K562 (cell line): ENCODE measurements around the gene P4HB. TPM values are rescaled to one million over a fixed set of nuclear protein-coding genes. Genes with fewer than 3 reads are reported as not detected.
A peak's percentile ranks its signal among the peaks of the same experiment; 100 is the strongest.

Source experiments
- AFF1 ChIP-seq, 2 experiments: fragments of 450-650 bp; IDR thresholded peaks; 2 replicates each; pipeline ENCODE4 v1.6.1; 2018; ENCODE audit warnings: mild to moderate bottlenecking in 2 of 2, low read depth in 1 of 2; ENCODE audit not compliant: partially characterized antibody in 2 of 2
- ARID1B ChIP-seq: fragments of 450-650 bp; IDR thresholded peaks from 2 replicates; pipeline ENCODE4 v1.6.1; 2016; ENCODE audit warnings: antibody characterized with exemption, mild to moderate bottlenecking, inconsistent platforms
- ARID2 ChIP-seq: fragments of 450-650 bp; IDR thresholded peaks from 2 replicates; pipeline ENCODE4 v1.6.1; 2017; ENCODE audit warnings: antibody characterized with exemption, mild to moderate bottlenecking
- ETV5 ChIP-seq: sonication (generic); formaldehyde crosslinking; IDR thresholded peaks from 2 replicates; pipeline ENCODE4 v1.4.0; 2020; ENCODE audit warnings: low read depth, mild to moderate bottlenecking, missing genetic modification reagents
- JUND ChIP-seq, 2 experiments: IDR thresholded peaks; 2 replicates in 1 of 2; 3 replicates in 1 of 2; pipeline ENCODE4 v1.6.1; 2011; ENCODE audit warnings: borderline replicate concordance in 2 of 2, low read depth in 2 of 2, low read length in 2 of 2, improper control_type of control experiment in 1 of 2, missing biosample characterization in 1 of 2, missing genetic modification characterization in 1 of 2, missing genetic modification reagents in 1 of 2
- NCOA2 ChIP-seq, 2 experiments: fragments of 450-650 bp; IDR thresholded peaks; 2 replicates each; pipeline ENCODE4 v1.6.1; 2018; ENCODE audit warnings: mild to moderate bottlenecking in 2 of 2, moderate library complexity in 1 of 2; ENCODE audit not compliant: partially characterized antibody in 2 of 2
- SP1 ChIP-seq: sonication (generic); formaldehyde crosslinking; IDR thresholded peaks from 2 replicates; pipeline ENCODE4 v1.8.1; 2022; ENCODE audit warnings: mild to moderate bottlenecking, missing genetic modification reagents
- SPI1 ChIP-seq: IDR thresholded peaks from 2 replicates; pipeline ENCODE4 v1.6.1; 2011; ENCODE audit warnings: low read depth, low read length, control low read depth, borderline replicate concordance
- TAL1 ChIP-seq: fragments of 450-650 bp; IDR thresholded peaks from 2 replicates; pipeline ENCODE4 v1.6.1; 2016; ENCODE audit warnings: mild to moderate bottlenecking
- TCF3 ChIP-seq: sonication (generic); formaldehyde crosslinking; IDR thresholded peaks from 2 replicates; pipeline ENCODE4 v1.4.0; 2020; ENCODE audit warnings: mild to moderate bottlenecking, missing genetic modification reagents
- TEAD2 ChIP-seq: fragments of 450-650 bp; IDR thresholded peaks from 2 replicates; pipeline ENCODE4 v1.6.1; 2016; ENCODE audit warnings: missing genetic modification characterization, control low read depth, missing compliant biosample characterization
- TOE1 ChIP-seq, 2 experiments: fragments of 450-650 bp in 1 of 2; sonication (generic) in 1 of 2; formaldehyde crosslinking in 1 of 2; IDR thresholded peaks; 2 replicates each; pipeline versions ENCODE4 v1.7.1 to v1.8.0; 2016 to 2022; ENCODE audit warnings: borderline replicate concordance in 2 of 2, mild to moderate bottlenecking in 2 of 2, antibody characterized with exemption in 1 of 2, inconsistent platforms in 1 of 2, low read depth in 1 of 2, missing genetic modification reagents in 1 of 2, moderate library complexity in 1 of 2
- TRIM28 ChIP-seq: fragments of 450-650 bp; IDR thresholded peaks from 2 replicates; pipeline ENCODE4 v1.6.1; 2017
- VEZF1 ChIP-seq: fragments of 200-800 bp; sonication (Bioruptor generic); IDR thresholded peaks from 2 replicates; pipeline ENCODE4 v1.6.1; 2017; ENCODE audit warnings: missing genetic modification characterization, missing compliant biosample characterization
- ZKSCAN8 ChIP-seq: fragments of 200-800 bp; sonication (Bioruptor generic); IDR thresholded peaks from 2 replicates; pipeline ENCODE4 v1.6.1; 2016; ENCODE audit warnings: missing genetic modification characterization, missing compliant biosample characterization
- ZNF143 ChIP-seq: sonication (generic); formaldehyde crosslinking; IDR thresholded peaks from 2 replicates; pipeline ENCODE4 v1.9.0; 2022; ENCODE audit warnings: mild to moderate bottlenecking, missing genetic modification reagents
- polyA plus RNA-seq, 8 experiments: library from polyadenylated mRNA; depleted of rRNA in 4 of 8; stranded (reverse) in 5 of 8; unstranded in 3 of 8; fragments of >200 nt; fragmentation: Nextera tagmentation in 2 of 8; fragmentation: Illumina TruSeq in 1 of 8; extraction: Ambion mirVana in 2 of 8; extraction: Trizol in 1 of 8; gene quantifications; 2 replicates each; pipeline versions ENCODE4 v1.2.1 to v1.2.3, GENCODE V29; 2011 to 2014; ENCODE audit warnings: inconsistent platforms in 1 of 8, missing spikeins in 1 of 8
- total RNA-seq, 7 experiments: library from RNA; depleted of rRNA in 6 of 7; stranded (reverse); fragments of >200 nt in 6 of 7; fragmentation: Illumina TruSeq in 2 of 7; extraction: Trizol in 2 of 7; gene quantifications; 2 replicates each; pipeline versions ENCODE4 v1.2.1 to v1.2.3, GENCODE V29; 2011 to 2021; ENCODE audit warnings: low replicate concordance in 1 of 7
- TF ChIP-seq, protein P1 (sequence below): IDR thresholded peaks from 3 replicates; pipeline ENCODE4 v1.6.1; 2011; ENCODE audit warnings: borderline replicate concordance, mild to moderate bottlenecking, moderate library complexity; ENCODE audit not compliant: insufficient read length; ENCODE audit errors: extremely low read depth

P4HB gene
- total and polyA plus RNA-seq, 9 of the 15 experiments (the other 6 are each of a cell fraction or from before 2014, with no cell fraction given) = 4.4 to 645 (median 325) TPM

GRCh38 chr17:81858967-81859905 is 1.1 kb downstream of the P4HB start (continued):
- TF ChIP-seq, protein P1, sequence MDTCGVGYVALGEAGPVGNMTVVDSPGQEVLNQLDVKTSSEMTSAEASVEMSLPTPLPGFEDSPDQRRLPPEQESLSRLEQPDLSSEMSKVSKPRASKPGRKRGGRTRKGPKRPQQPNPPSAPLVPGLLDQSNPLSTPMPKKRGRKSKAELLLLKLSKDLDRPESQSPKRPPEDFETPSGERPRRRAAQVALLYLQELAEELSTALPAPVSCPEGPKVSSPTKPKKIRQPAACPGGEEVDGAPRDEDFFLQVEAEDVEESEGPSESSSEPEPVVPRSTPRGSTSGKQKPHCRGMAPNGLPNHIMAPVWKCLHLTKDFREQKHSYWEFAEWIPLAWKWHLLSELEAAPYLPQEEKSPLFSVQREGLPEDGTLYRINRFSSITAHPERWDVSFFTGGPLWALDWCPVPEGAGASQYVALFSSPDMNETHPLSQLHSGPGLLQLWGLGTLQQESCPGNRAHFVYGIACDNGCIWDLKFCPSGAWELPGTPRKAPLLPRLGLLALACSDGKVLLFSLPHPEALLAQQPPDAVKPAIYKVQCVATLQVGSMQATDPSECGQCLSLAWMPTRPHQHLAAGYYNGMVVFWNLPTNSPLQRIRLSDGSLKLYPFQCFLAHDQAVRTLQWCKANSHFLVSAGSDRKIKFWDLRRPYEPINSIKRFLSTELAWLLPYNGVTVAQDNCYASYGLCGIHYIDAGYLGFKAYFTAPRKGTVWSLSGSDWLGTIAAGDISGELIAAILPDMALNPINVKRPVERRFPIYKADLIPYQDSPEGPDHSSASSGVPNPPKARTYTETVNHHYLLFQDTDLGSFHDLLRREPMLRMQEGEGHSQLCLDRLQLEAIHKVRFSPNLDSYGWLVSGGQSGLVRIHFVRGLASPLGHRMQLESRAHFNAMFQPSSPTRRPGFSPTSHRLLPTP = no peak
- TF ChIP-seq ETV5 (CRISPR knock-in tag) (0 out of 2 replicates have a peak, but pooled peaks have one; percentile 17), TOE1 (IDR thresholded peaks at IDR 0.05; ENCODE audit: borderline replicate concordance) (0 out of 2 replicates have a peak, but pooled peaks have one; percentile 16), TOE1 (CRISPR knock-in tag; IDR thresholded peaks at IDR 0.05; ENCODE audit: borderline replicate concordance, low read depth) (no peak), JUND (IDR thresholded peaks at IDR 0.05; ENCODE audit: borderline replicate concordance, low read depth, low read length) (peak; percentile 15; the same call in 1 of the 2 replicates), JUND (tag; IDR thresholded peaks at IDR 0.05; ENCODE audit: borderline replicate concordance, low read depth, low read length) (no peak), ZKSCAN8 (CRISPR knock-in tag) (no peak), TRIM28 (no peak), ARID1B (peak; percentile 60; the same call in 1 of the 2 replicates), TAL1 (peak; percentile 31), ZNF143 (CRISPR knock-in tag) (peak; percentile 8; the same call in 1 of the 2 replicates), VEZF1 (CRISPR knock-in tag) (peak; percentile 11; the same call in 1 of the 2 replicates), ARID2 (no peak), SP1 (CRISPR knock-in tag) (peak; percentile 50; the same call in 1 of the 2 replicates), SPI1 (peak; percentile 35; the same call in 1 of the 2 replicates), AFF1 (IDR thresholded peaks at IDR 0.05; ENCODE audit: low read depth in 1 of 2, partially characterized antibody in 2 of 2) (peak in 1 of 2 experiments; percentile 21), NCOA2 (IDR thresholded peaks at IDR 0.05; ENCODE audit: partially characterized antibody in 2 of 2) (no peak), TCF3 (CRISPR knock-in tag) (peak; percentile 55), TEAD2 (tag) (no peak)
